Renal cortex interstitium (tissue), 15 donors: ENCODE data around the gene HSPB2. TPM values are rescaled to one million over a fixed set of nuclear protein-coding genes. Genes with fewer than 3 reads are reported as not detected.
"Not testable (repeated sequence)": the region's sequence is repeated elsewhere in the genome, so short reads cannot be mapped to it uniquely, and the experiment has no call there.

Experiments
- DNase-seq, 11 donors: peaks; one replicate each; pipeline ENCODE4 v3.0.0-alpha.2; 2013; ENCODE audit warnings: low read depth in 9 of 11, low spot score in 4 of 11; ENCODE audit errors: extremely low read depth in 1 of 11
- long read RNA-seq, 16 experiments: transcript quantifications; one replicate each; lab custom pipeline, GENCODE V29; 2026
- polyA plus RNA-seq, 3 donors: library from polyadenylated mRNA; unstranded; fragments of 120-200 nt; gene quantifications; one replicate each; pipeline ENCODE4 v1.2.1, GENCODE V29; 2013; ENCODE audit not compliant: insufficient read length in 3 of 3

HSPB2 gene
- polyA plus RNA-seq = 1 to 10 TPM; 1.5 to 2.8 (median 2.6) TPM
- long read RNA-seq, donor 1, partial matches to known transcripts = 0 of 1 reads
- long read RNA-seq, donor 1, other reads (novel, unspliced or antisense) = 0 of 1 reads
- long read RNA-seq, donor 2, transcript HSPB2-201 (2 exons, 1,335 nt) = major isoform, 6 of 27 reads
- long read RNA-seq, donor 2, partial matches to known transcripts = 21 of 27 reads
- long read RNA-seq, donor 2, other reads (novel, unspliced or antisense) = 0 of 27 reads
- long read RNA-seq, donor 3, transcript HSPB2-201 (2 exons, 1,335 nt) = major isoform, 10 of 10 reads
- long read RNA-seq, donor 3, partial matches to known transcripts = 0 of 10 reads
- long read RNA-seq, donor 3, other reads (novel, unspliced or antisense) = 0 of 10 reads
- long read RNA-seq, donor 4, partial matches to known transcripts = 0 of 2 reads
- long read RNA-seq, donor 4, other reads (novel, unspliced or antisense) = 0 of 2 reads
- long read RNA-seq, donor 5 = 0 reads
- long read RNA-seq, donor 6, partial matches to known transcripts = 0 of 1 reads
- long read RNA-seq, donor 6, other reads (novel, unspliced or antisense) = 0 of 1 reads
- long read RNA-seq, donor 7, transcript HSPB2-201 (2 exons, 1,335 nt) = major isoform, 11 of 11 reads
- long read RNA-seq, donor 7, partial matches to known transcripts = 0 of 11 reads
- long read RNA-seq, donor 7, other reads (novel, unspliced or antisense) = 0 of 11 reads
- long read RNA-seq, donor 8, transcript HSPB2-201 (2 exons, 1,335 nt) = major isoform, 12 of 12 reads
- long read RNA-seq, donor 8, partial matches to known transcripts = 0 of 12 reads
- long read RNA-seq, donor 8, other reads (novel, unspliced or antisense) = 0 of 12 reads
- long read RNA-seq, donor 9, transcript HSPB2-201 (2 exons, 1,335 nt) = major isoform, 8 of 8 reads
- long read RNA-seq, donor 9, partial matches to known transcripts = 0 of 8 reads
- long read RNA-seq, donor 9, other reads (novel, unspliced or antisense) = 0 of 8 reads
- long read RNA-seq, donor 10, partial matches to known transcripts = 0 of 4 reads
- long read RNA-seq, donor 10, other reads (novel, unspliced or antisense) = 0 of 4 reads
- long read RNA-seq, donor 11, partial matches to known transcripts = 0 of 3 reads
- long read RNA-seq, donor 11, other reads (novel, unspliced or antisense) = 0 of 3 reads
- long read RNA-seq, donor 12, partial matches to known transcripts = 0 of 4 reads
- long read RNA-seq, donor 12, other reads (novel, unspliced or antisense) = 0 of 4 reads
- long read RNA-seq, donor 13 = 0 reads
- long read RNA-seq, donor 14, transcript HSPB2-201 (2 exons, 1,335 nt) = major isoform, 5 of 5 reads
- long read RNA-seq, donor 14, partial matches to known transcripts = 0 of 5 reads
- long read RNA-seq, donor 14, other reads (novel, unspliced or antisense) = 0 of 5 reads
- long read RNA-seq, donor 15, partial matches to known transcripts = 0 of 1 reads
- long read RNA-seq, donor 15, other reads (novel, unspliced or antisense) = 0 of 1 reads
- long read RNA-seq, donor 16, transcript HSPB2-201 (2 exons, 1,335 nt) = major isoform, 8 of 8 reads
- long read RNA-seq, donor 16, partial matches to known transcripts = 0 of 8 reads
- long read RNA-seq, donor 16, other reads (novel, unspliced or antisense) = 0 of 8 reads

- no peak for DNase-seq
Observed at GRCh38 chr11:111912535-111912934, at the start of gene HSPB2. Gene HSPB2 (plus strand): TSS chr11:111912734. CDS start chr11:111912830, 96 bp downstream.

GRCh38 chr11:111870113-111870512 is 42.4 kb upstream of the HSPB2 start:
- DNase-seq = no peak

- peak in 1 of 11 donors; percentile 3 for DNase-seq
Observed at GRCh38 chr11:111870522-111870885, 42.0 kb upstream of the HSPB2 start.

- peak; percentile 56 to 85 (median 79) for DNase-seq
Observed at GRCh38 chr11:111870886-111871692, 41.4 kb upstream of the HSPB2 start, which contains the start of gene ALG9. Gene ALG9 (minus strand): TSS chr11:111871581. CDS start chr11:111871482, 99 bp downstream.

- no peak for DNase-seq
Observed at GRCh38 chr11:111871693-111872161, 40.8 kb upstream of the HSPB2 start.

- DNase-seq = peak in 7 of 11 donors; percentile 24 to 47 (median 31)
Observed at GRCh38 chr11:111878385-111878848, 34.1 kb upstream of the HSPB2 start.

GRCh38 chr11:111878849-111879636 is 33.5 kb upstream of the HSPB2 start, which contains the start of the genes CFAP68 and FDXACB1:
Gene CFAP68 (plus strand): TSS chr11:111879541. CDS start chr11:111879561, 20 bp downstream.
Gene FDXACB1 (minus strand): TSS chr11:111879165. CDS start chr11:111879132, 33 bp downstream.
- DNase-seq = peak; percentile 91 to 99 (median 97)

GRCh38 chr11:111879637-111879960 is 32.9 kb upstream of the HSPB2 start:
- DNase-seq = peak in 2 of 11 donors; percentile 3 to 7

- DNase-seq = no peak
Observed at GRCh38 chr11:111882202-111882601, 30.3 kb upstream of the HSPB2 start.

- not testable (repeated sequence) for DNase-seq
Observed at GRCh38 chr11:111885053-111885452, 27.5 kb upstream of the HSPB2 start.

GRCh38 chr11:111886032-111886431 is 26.5 kb upstream of the HSPB2 start:
- no peak for DNase-seq

GRCh38 chr11:111886844-111887243 is 25.7 kb upstream of the HSPB2 start:
- no peak for DNase-seq

GRCh38 chr11:111905411-111905810 is 7.1 kb upstream of the HSPB2 start:
- no peak for DNase-seq

- DNase-seq = no peak
Observed at GRCh38 chr11:111906680-111907079, 5.9 kb upstream of the HSPB2 start.

- DNase-seq = no peak
Observed at GRCh38 chr11:111908639-111909305, 3.8 kb upstream of the HSPB2 start.

- no peak for DNase-seq
Observed at GRCh38 chr11:111909378-111909777, 3.2 kb upstream of the HSPB2 start.
